GM18909 (cell line): ENCODE measurements around the gene SLC35B3.
"Not testable (repeated sequence)": the region's sequence is repeated elsewhere in the genome, so short reads cannot be mapped to it uniquely, and the experiment has no call there.

ENCODE experiments used
- ATAC-seq: cut with Tn5 transposase; IDR thresholded peaks from one replicate; pipeline ENCODE4 v1.9.1; 2021; ENCODE audit warnings: mild to moderate bottlenecking; ENCODE audit not compliant: unreplicated experiment, poor library complexity

The SLC35B3 gene

GRCh38 chr6:8415913-8416312 lies 19.4 kb downstream of the SLC35B3 start:
- ATAC-seq, result no peak

- no peak for ATAC-seq
Measured at GRCh38 chr6:8415280-8415679, 20.1 kb downstream of the SLC35B3 start.

DNA sequence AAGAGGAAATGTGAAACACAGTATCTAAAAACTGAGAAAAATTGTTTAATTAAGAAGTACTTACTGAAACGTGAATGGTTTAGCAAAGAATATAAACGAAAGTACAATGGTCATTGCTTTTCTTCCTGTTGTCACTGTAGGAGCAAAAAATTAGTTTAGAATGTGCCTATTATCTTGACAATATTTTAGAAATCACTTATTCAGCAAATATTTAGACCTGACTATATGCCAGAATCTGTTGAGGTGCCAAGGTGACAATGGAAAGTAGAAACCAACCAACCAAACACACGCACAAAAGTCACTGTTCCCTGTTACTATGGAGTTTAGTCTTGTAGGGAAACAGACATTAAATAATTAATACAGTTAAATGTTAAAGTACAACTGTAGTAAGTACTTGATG lies 20.5 kb downstream of the SLC35B3 start:
- ATAC-seq, result no peak

DNA sequence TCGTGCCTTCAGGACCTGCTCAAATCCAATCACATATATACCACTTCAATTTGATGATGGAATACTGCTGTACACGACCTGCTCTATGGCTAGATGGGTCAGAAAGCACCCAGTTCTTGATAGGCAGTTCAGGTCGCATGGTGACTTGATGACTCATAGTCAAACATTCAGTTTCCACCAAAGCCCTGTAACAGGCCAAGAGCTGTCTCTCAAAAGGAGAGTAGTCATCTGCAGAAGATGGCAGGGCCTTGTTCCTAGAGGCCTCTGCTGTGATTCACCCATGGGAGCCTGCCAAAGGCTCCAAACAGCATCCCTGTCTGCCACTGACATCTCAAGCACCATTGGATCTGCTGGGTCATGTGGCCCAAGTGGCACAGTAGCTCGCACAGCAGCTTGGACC lies 29.4 kb downstream of the SLC35B3 start:
- ATAC-seq, result not testable (repeated sequence)

DNA sequence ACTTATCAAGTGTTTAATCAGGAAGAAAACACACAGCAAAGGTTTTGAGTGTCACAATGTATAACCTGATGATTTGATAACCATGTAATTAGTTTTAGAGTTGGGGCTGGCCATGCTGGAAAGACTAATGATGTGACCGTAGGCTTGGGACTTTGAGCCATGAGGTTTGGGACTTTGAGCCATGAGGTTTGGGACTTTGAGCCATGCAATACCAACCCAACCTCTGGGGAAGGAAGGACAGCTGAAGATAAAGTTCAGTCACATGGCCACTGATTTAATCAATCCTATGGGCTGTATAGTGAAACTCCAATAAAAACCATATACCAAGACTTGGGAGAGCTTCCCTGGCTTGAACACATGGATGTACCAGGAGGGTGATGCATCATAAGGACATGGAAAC lies 32.8 kb downstream of the SLC35B3 start:
- no peak for ATAC-seq

DNA sequence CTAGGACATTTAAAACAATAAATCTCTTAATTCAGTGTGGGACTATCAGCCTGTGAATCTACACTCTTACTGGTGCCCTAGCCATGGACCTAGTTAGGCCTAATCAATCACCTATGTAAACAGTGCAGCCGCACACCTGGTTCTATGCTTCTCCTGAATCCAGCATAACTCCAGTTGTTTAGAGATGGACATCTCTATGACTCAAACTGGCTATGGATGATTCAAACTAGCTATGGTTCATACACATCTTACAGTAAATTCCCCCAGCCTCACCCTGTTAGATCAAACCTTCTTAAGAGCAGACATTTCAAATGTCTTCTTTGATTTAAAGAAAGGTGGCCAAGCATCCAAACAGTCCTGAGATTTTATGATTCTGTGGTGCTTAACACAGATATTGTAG lies 34.7 kb downstream of the SLC35B3 start:
- ATAC-seq, result no peak

DNA sequence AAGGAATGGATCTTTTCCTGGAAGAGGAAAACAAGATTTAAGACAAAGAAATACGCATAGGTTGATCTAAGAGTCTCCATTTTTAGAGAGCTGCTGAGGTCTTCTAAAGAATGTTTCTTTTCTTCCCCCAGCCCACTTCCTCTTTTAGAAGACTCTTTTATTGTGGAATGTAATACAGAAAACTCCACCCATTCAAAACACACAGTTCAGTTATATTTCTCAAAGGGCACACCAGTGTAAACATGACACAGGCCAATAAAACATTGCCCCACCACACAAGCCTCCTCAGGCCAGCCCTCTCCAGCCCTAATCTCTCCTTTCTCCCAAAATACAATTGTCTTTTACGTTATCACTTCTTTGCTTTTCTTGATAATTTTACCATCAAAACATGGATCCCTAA lies 42.8 kb downstream of the SLC35B3 start:
- ATAC-seq, result no peak

DNA sequence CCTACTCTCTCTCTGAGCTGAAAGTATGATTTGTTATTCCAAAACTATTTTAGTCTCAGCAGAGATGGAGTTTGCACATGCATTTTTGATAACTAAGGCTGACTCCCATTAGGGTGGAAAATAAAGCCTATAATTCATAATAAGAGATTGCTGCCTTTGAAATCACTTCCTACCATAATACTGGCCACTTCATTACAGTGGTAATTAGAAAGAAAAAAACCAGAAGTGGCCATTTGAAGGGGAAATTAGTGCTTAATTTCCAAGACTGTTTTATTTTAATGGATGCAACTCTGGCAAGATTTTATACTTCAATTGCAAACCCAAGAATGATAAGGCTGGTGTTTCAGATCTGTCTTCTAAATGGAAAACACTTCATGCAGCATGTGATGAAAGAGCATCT lies 43.4 kb downstream of the SLC35B3 start:
- ATAC-seq, result no peak

GRCh38 chr6:8389036-8389818 lies 46.1 kb downstream of the SLC35B3 start:
- ATAC-seq, result no peak

DNA sequence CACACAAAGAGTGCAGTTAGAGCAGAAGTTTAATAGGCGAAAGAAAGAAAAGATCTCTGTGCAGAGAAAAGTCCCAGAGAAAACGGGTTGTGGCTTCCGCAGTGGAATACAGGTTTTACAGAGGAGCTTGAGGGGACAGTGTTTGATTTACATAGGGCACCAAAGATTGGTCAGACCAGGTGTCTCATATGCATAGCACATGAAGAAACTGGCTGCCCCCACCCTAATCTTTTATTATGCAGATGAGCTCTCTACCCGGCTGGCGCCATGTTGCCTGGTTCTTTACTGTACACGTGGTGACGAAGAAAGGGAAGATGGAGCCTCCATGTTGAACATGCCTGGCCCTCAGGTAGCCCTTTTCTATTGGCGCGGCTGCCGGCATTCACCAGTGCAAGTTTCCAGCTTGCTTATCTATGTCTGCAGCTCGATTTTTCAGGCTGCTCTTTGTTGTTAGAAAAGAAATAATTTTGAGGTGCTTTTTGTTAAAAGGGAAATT lies 47.4 kb downstream of the SLC35B3 start:
- ATAC-seq, result no peak

DNA sequence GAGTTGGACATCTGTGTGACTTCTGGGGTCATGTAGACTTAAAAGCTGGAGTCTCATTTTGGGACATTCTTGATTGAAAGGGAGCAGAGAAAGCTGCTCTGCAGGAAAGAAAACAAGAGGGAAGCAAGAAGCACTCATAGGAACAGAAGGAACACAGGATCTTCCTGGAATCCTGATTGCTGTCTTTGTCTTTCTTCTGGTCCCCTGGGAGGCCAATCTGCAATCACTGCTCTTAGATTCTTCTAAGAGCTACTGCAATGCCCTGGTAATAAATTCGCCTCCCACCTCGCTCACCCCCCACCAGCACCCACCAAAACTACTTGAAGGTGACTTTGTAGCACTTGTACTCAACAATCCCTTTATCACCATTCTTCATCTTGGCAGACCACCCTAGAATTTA lies 51.8 kb downstream of the SLC35B3 start:
- ATAC-seq, result no peak

GRCh38 chr6:8382434-8382833 lies 52.9 kb downstream of the SLC35B3 start:
- ATAC-seq, result no peak

- ATAC-seq, result no peak
Measured at GRCh38 chr6:8375916-8376315, 59.4 kb downstream of the SLC35B3 start.
